HG03064 (cell line): ENCODE data around the gene PCDHGA1.
"Not testable (repeated sequence)": the region's sequence is repeated elsewhere in the genome, so short reads cannot be mapped to it uniquely, and the experiment has no call there.

ENCODE experiments used
- ATAC-seq: cut with Tn5 transposase; IDR thresholded peaks from one replicate; pipeline ENCODE4 v1.9.1; 2021; ENCODE audit warnings: low read depth; ENCODE audit not compliant: unreplicated experiment

Gene PCDHGA1

GRCh38 chr5:141407790-141408505 is 77.6 kb downstream of the PCDHGA1 start, which contains the start of gene PCDHGB6:
TSS of gene PCDHGB6 (plus strand) at chr5:141408021. CDS start at chr5:141408203, 182 bp downstream.
- ATAC-seq = not testable (repeated sequence)

GRCh38 chr5:141409598-141410306 is 79.4 kb downstream of the PCDHGA1 start:
- ATAC-seq = no peak

- no peak for ATAC-seq
Observed at GRCh38 chr5:141411575-141411974, 81.3 kb downstream of the PCDHGA1 start.

- peak; percentile 72 for ATAC-seq
Observed at GRCh38 chr5:141412854-141413539, 82.7 kb downstream of the PCDHGA1 start, which contains the start of gene PCDHGA10. TSS of gene PCDHGA10 (plus strand) at chr5:141412987. CDS start at chr5:141413176, 189 bp downstream.

- no peak for ATAC-seq
Observed at GRCh38 chr5:141413540-141414069, 83.3 kb downstream of the PCDHGA1 start.

- not testable (repeated sequence) for ATAC-seq
Observed at GRCh38 chr5:141414548-141415274, 84.4 kb downstream of the PCDHGA1 start.

- ATAC-seq = not testable (repeated sequence)
Observed at GRCh38 chr5:141415275-141415618, 84.9 kb downstream of the PCDHGA1 start.

GRCh38 chr5:141417494-141418172 is 87.3 kb downstream of the PCDHGA1 start, which contains the start of gene PCDHGB7:
TSS of gene PCDHGB7 (plus strand) at chr5:141417677. CDS start at chr5:141417860, 183 bp downstream.
- peak; percentile 74 for ATAC-seq

GRCh38 chr5:141419074-141419880 is 89.0 kb downstream of the PCDHGA1 start:
- ATAC-seq = no peak

GRCh38 chr5:141420855-141421488 is 90.7 kb downstream of the PCDHGA1 start, which contains the start of gene PCDHGA11:
TSS of gene PCDHGA11 (plus strand) at chr5:141421051. CDS start at chr5:141421228, 177 bp downstream.
- peak; percentile 52 for ATAC-seq

GRCh38 chr5:141421489-141421855 is 91.2 kb downstream of the PCDHGA1 start:
- no peak for ATAC-seq

GRCh38 chr5:141422742-141423291 is 92.5 kb downstream of the PCDHGA1 start:
- ATAC-seq = no peak

GRCh38 chr5:141427783-141428426 is 97.6 kb downstream of the PCDHGA1 start:
- no peak for ATAC-seq

GRCh38 chr5:141430332-141431113 is 100.2 kb downstream of the PCDHGA1 start, which contains the start of gene PCDHGA12:
TSS of gene PCDHGA12 (plus strand) at chr5:141430507. CDS start at chr5:141430760, 253 bp downstream.
- ATAC-seq = peak; percentile 95

- no peak for ATAC-seq
Observed at GRCh38 chr5:141431286-141431685, 101.0 kb downstream of the PCDHGA1 start.

GRCh38 chr5:141432308-141432707 is 102.0 kb downstream of the PCDHGA1 start:
- ATAC-seq = not testable (repeated sequence)

GRCh38 chr5:141432726-141433125 is 102.4 kb downstream of the PCDHGA1 start:
- not testable (repeated sequence) for ATAC-seq
